ENCODE data around the gene CDH4. TPM values are rescaled to one million over a fixed set of nuclear protein-coding genes. Genes with fewer than 3 reads are reported as not detected.

The CDH4 gene
- total and polyA plus RNA-seq, 2 of the 8 experiments (the other 6 are each of a cell fraction or from before 2014, with no cell fraction given), result 4.3 to 7.9 TPM

GRCh38 chr20:61699495-61700374 is 447.7 kb downstream of the CDH4 start:
- Histone ChIP-seq H3K18ac (ENCODE audit: extremely low read depth, low read length) (no peak overlapping the region), H3K56ac (replicated peaks; ENCODE audit: insufficient read length, low read depth, low read length) (no peak overlapping the region), H2AFZ (ENCODE audit: low read length) (no peak overlapping the region), H3K23ac (ENCODE audit: insufficient read length) (no peak overlapping the region), H2BK20ac (ENCODE audit: low read length) (no peak overlapping the region), H3K27me3 (replicated peaks in 1 of 4; ENCODE audit: control insufficient read depth in 3 of 4, extremely low read depth in 1 of 4, insufficient read depth in 3 of 4, low read length in 3 of 4) (peaks cover 0 to 5% (median 0%) of the 10 kb centered on the region in 4 experiments; a peak in 4 of 7 replicates), H4K20me1 (replicated peaks in 1 of 2; ENCODE audit: control insufficient read depth in 1 of 2, insufficient read depth in 2 of 2, low read length in 2 of 2) (no peaks in the 10 kb centered on the region), H3K27ac (ENCODE audit: low read depth, low read length) (no peak overlapping the region), H2BK15ac (ENCODE audit: low read length) (no peak overlapping the region), H4K91ac (replicated peaks; ENCODE audit: insufficient read length, low read length) (no peak overlapping the region), H3K14ac (ENCODE audit: insufficient read length) (no peak overlapping the region), H3K4ac (replicated peaks; ENCODE audit: insufficient read length, low read depth, low read length) (no peak overlapping the region), H2BK120ac (replicated peaks; ENCODE audit: low read depth, low read length) (no peak overlapping the region), H3K9me3 (ENCODE audit: insufficient read depth in 2 of 2, low read depth in 1 of 2, low read length in 1 of 2) (no peaks in the 10 kb centered on the region; a peak in 1 of 4 replicates), H2BK12ac (ENCODE audit: low read depth, low read length) (no peak overlapping the region), H3K79me2 (ENCODE audit: control insufficient read depth in 1 of 2, insufficient read depth in 2 of 2, low read length in 2 of 2) (no peaks in the 10 kb centered on the region), H3K23me2 (ENCODE audit: low read depth, low read length) (no peaks in the 10 kb centered on the region), H3K4me1 (replicated peaks in 1 of 4; ENCODE audit: control insufficient read depth in 3 of 4, insufficient read depth in 4 of 4, low read length in 3 of 4) (no peaks in the 10 kb centered on the region), H3K79me1 (ENCODE audit: low read depth, low read length) (no peaks in the 10 kb centered on the region), H2BK5ac (ENCODE audit: low read depth, low read length) (no peak overlapping the region), H3K4me2 (ENCODE audit: insufficient read depth in 1 of 2, low read depth in 2 of 2, low read length in 2 of 2) (no peak overlapping the region), H4K8ac (ENCODE audit: extremely low read depth, insufficient read depth, low read length) (no peak overlapping the region), H3K9ac (replicated peaks in 1 of 4; ENCODE audit: extremely low read depth in 1 of 4, low read depth in 3 of 4, low read length in 3 of 4) (no peak overlapping the region), H3K4me3 (ENCODE audit: extremely low read depth in 1 of 4, insufficient read depth in 2 of 4, low read depth in 3 of 4, low read length in 4 of 4) (no peak overlapping the region), H3K36me3 (ENCODE audit: control insufficient read depth in 2 of 4, insufficient read depth in 4 of 4, low read length in 3 of 4) (no peaks in the 10 kb centered on the region), H4K5ac (ENCODE audit: insufficient read length, low read depth, low read length) (no peak overlapping the region), H2AK5ac (ENCODE audit: low read depth, low read length) (no peak overlapping the region)
- WGBS, 2 experiments (ENCODE audit: extremely low coverage in 1 of 2, insufficient coverage in 1 of 2, insufficient read length in 1 of 2, insufficient replicate concordance in 2 of 2, low coverage in 1 of 2, low lambda C conversion rate in 2 of 2, missing lambda C conversion rate in 1 of 2), result 93% methylated on average over 31 of the region's 31 CpGs; no CpG with 5 or more reads in 1 of the 2 experiments
- FAIRE-seq (no peak), DNase-seq (ENCODE audit: low read depth in 1 of 2, low spot score in 2 of 2) (no peak)
- ChIA-PET POLR2A (ENCODE audit: partially characterized antibody) (no interaction called here), CTCF (ENCODE audit: partially characterized antibody) (interaction anchor here (0.9 to 1.1 kb wide), 2 partner anchors 26 to 197 kb away, joined by 3 to 4 read pairs; no protein-coding TSS in a partner anchor)
- TF ChIP-seq CBX8 (IDR thresholded peaks at IDR 0.05; ENCODE audit: borderline replicate concordance, low read depth, low read length) (no peak), ZNF274 (IDR thresholded peaks at IDR 0.05; ENCODE audit: borderline replicate concordance, extremely low read depth, low read length) (no peak), SP4 (IDR thresholded peaks at IDR 0.05; ENCODE audit: low read length) (no peak), ATF2 (IDR thresholded peaks at IDR 0.05; ENCODE audit: low read length) (no peak), TAF7 (optimal IDR thresholded peaks at IDR 0.05; ENCODE audit: borderline replicate concordance, low read depth, low read length) (no peak)

All from H1 (cell line).